Naive B cell (primary cell): ENCODE measurements around the gene BRAP. TPM values are rescaled to one million over a fixed set of nuclear protein-coding genes. Genes with fewer than 3 reads are reported as not detected.
"Not testable (repeated sequence)": the region's sequence is repeated elsewhere in the genome, so short reads cannot be mapped to it uniquely, and the experiment has no call there.

Experiments
- ATAC-seq, 2 donors: fragments of 150-1000 bp; cut with Tn5 transposase; 2 replicates each; pipeline ENCODE4 v1.10.0; 2021; ENCODE audit warnings: low read depth in 2 of 2, mild to moderate bottlenecking in 2 of 2, moderate library complexity in 2 of 2
- DNase-seq: peaks from one replicate; pipeline ENCODE4 v3.0.0; 2022
- H3K27ac Mint-ChIP-seq, 6 donors: one replicate each; pipeline ENCODE4 v1.8.0; 2020 to 2022; ENCODE audit warnings: mild to moderate bottlenecking in 6 of 6, mixed read lengths in 6 of 6, moderate library complexity in 5 of 6, inconsistent platforms in 2 of 6
- H3K27me3 Mint-ChIP-seq, 3 donors: one replicate each; pipeline ENCODE4 v1.8.0; 2021 to 2022; ENCODE audit warnings: mixed read lengths in 3 of 3, mild to moderate bottlenecking in 1 of 3
- H3K36me3 Mint-ChIP-seq, 2 donors: one replicate each; pipeline ENCODE4 v1.8.0; 2020 to 2022; ENCODE audit warnings: mixed read lengths in 2 of 2, inconsistent platforms in 1 of 2, mild to moderate bottlenecking in 1 of 2
- H3K4me1 Mint-ChIP-seq, 3 donors: one replicate each; pipeline ENCODE4 v1.8.0; 2020 to 2022; ENCODE audit warnings: mixed read lengths in 3 of 3, inconsistent platforms in 1 of 3, mild to moderate bottlenecking in 1 of 3, moderate library complexity in 1 of 3
- H3K4me3 Mint-ChIP-seq, 8 donors: one replicate each; pipeline ENCODE4 v1.8.0; 2020 to 2022; ENCODE audit warnings: mild to moderate bottlenecking in 8 of 8, mixed read lengths in 8 of 8, moderate library complexity in 8 of 8, inconsistent platforms in 2 of 8
- H3K9me3 Mint-ChIP-seq, 7 donors: one replicate each; pipeline ENCODE4 v1.8.0; 2020 to 2022; ENCODE audit warnings: mixed read lengths in 7 of 7, mild to moderate bottlenecking in 5 of 7, inconsistent platforms in 2 of 7, moderate library complexity in 1 of 7
- polyA plus RNA-seq, 6 donors: library from polyadenylated mRNA; unstranded; fragments of 300-500 nt; fragmentation: Illumina TruSeq; gene quantifications; one replicate each; pipeline ENCODE4 v1.2.3, GENCODE V29; 2021; ENCODE audit warnings: low read depth in 6 of 6

The BRAP gene
- polyA plus RNA-seq, 6 donors from 2014 or later = 20.0 to 25.6 (median 23.2) TPM

DNA sequence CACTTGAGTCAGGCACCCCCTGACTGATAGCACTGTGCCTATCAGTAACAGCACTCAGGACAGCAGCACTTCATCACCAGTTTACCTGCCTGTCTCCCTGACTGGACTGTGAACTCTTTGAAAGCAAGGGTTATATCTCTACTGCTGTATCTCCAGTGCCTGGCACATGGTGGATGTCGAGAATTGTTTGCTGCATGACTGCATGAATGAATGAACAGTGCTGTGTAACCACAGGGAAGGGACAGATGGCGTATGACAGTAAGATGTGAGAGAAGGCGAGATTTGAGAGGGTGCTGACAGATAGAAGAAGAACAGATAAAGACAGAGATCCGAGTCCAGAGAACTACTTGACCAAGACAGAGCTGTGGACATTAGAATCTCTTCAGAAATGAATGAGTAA lies 29.7 kb downstream of the BRAP start:
- H3K9me3 Mint-ChIP-seq = no peaks in the 10 kb centered on the region
- DNase-seq (no peak), ATAC-seq (no peak)
- no peak overlapping the region for H3K4me3 Mint-ChIP-seq
- peaks cover 0 to 5% (median 0%) of the 10 kb centered on the region in 3 donors for H3K4me1 Mint-ChIP-seq
- no peak overlapping the region for H3K27ac Mint-ChIP-seq
- peaks cover 15 to 26% of the 10 kb centered on the region in 2 donors for H3K36me3 Mint-ChIP-seq
- no peaks in the 10 kb centered on the region for H3K27me3 Mint-ChIP-seq

DNA sequence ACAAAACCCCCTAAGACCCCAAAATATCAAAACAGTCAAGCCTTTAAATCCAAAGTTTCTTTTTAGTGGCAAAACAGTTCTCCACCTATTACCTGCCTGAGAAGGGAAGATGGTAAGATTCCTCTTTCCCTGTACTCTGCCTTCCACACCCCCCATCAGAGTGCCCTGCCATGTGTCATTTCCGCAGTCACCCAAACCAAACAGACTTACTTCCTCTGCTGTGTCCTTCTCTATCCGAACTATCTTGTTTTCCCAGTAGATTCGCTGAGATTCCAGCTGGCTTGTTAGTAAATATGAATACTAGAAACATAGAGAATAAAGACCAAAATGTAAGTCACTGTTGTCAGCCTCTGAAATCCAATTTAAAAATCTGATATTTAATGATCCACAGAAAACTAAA lies 30.4 kb downstream of the BRAP start:
- Mint-ChIP-seq H3K9me3 (no peaks in the 10 kb centered on the region), H3K27me3 (no peaks in the 10 kb centered on the region), H3K36me3 (peaks cover 15 to 26% of the 10 kb centered on the region in 2 donors), H3K27ac (peak overlapping the region in 4 of 6 donors; percentile 18 to 74 (median 42)), H3K4me3 (no peak overlapping the region), H3K4me1 (peaks cover 0 to 5% (median 0%) of the 10 kb centered on the region in 3 donors)
- ATAC-seq = no peak
- no peak for DNase-seq

DNA sequence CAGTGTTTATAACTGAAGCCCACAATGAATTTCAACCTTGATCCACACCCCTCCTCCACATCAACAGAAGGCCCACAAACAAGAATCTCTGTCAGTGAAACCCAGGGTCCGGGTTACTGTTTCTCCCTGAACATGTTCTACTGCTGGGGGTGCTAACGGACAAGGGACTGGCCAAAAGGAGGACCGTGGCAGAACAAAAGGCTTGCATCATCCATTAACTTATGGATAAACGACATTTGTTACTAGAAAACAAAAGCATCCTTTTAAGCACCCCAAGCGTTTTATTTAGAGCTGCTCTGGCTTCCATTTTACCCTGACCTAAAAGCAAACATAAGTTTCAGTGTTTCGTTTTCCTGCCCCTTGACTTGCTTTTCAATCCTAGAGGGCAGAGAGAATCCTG lies 32.2 kb downstream of the BRAP start:
- H3K36me3 Mint-ChIP-seq = peaks cover 18 to 25% of the 10 kb centered on the region in 2 donors
- H3K4me1 Mint-ChIP-seq = peaks cover 0 to 5% (median 0%) of the 10 kb centered on the region in 3 donors
- H3K27me3 Mint-ChIP-seq = no peaks in the 10 kb centered on the region
- H3K9me3 Mint-ChIP-seq = no peaks in the 10 kb centered on the region
- no peak overlapping the region for H3K27ac Mint-ChIP-seq
- DNase-seq = no peak
- H3K4me3 Mint-ChIP-seq = no peak overlapping the region
- no peak for ATAC-seq

DNA sequence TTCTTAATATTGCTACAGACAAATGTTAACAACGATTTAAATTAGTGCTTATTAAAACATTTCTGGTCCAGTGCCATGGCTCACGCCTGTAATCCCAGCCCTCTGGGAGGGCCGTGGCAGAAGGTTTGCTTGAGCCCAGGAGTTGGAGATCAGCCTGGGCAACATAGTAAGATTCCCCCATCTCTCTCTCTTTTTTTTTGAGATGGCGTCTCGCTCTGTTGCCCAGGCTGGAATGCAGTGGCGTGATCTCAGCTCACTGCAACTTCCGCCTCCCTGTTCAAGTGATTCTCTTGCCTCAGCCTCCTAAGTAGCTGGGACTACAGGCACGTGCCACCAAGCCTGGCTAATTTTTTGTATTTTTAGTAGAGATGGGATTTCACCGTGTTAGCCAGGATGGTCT lies 33.2 kb downstream of the BRAP start:
- H3K4me3 Mint-ChIP-seq, H3K27me3 Mint-ChIP-seq, H3K4me1 Mint-ChIP-seq, H3K9me3 Mint-ChIP-seq, ATAC-seq, H3K27ac Mint-ChIP-seq, DNase-seq: not testable (repeated sequence)
- H3K36me3 Mint-ChIP-seq = peaks cover 15 to 21% of the 10 kb centered on the region in 2 donors

DNA sequence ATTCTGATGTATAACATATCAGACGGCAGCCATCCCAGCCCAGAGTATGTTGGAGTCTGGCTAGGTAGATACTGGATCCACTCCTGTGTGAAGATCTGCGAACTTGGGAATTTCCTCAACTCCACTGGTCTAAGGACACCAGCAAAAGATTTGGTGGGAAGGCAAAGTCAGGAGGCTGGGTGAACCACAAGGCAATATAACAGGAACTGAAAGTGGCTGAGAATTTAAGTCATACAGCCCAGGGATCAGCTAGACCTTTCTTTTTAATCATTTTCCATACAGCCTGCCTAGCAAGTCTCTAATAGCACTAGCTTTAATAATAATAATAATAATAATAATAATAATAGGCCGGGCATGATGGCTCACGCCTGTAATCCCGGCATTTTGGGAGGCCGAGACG lies 34.8 kb downstream of the BRAP start:
- no peak overlapping the region for H3K4me3 Mint-ChIP-seq
- H3K36me3 Mint-ChIP-seq = peaks cover 21 to 23% of the 10 kb centered on the region in 2 donors
- no peak overlapping the region for H3K27ac Mint-ChIP-seq
- no peaks in the 10 kb centered on the region for H3K9me3 Mint-ChIP-seq
- H3K4me1 Mint-ChIP-seq = peaks cover 0 to 7% (median 0%) of the 10 kb centered on the region in 3 donors
- H3K27me3 Mint-ChIP-seq = no peaks in the 10 kb centered on the region
- no peak for DNase-seq
- ATAC-seq = no peak

DNA sequence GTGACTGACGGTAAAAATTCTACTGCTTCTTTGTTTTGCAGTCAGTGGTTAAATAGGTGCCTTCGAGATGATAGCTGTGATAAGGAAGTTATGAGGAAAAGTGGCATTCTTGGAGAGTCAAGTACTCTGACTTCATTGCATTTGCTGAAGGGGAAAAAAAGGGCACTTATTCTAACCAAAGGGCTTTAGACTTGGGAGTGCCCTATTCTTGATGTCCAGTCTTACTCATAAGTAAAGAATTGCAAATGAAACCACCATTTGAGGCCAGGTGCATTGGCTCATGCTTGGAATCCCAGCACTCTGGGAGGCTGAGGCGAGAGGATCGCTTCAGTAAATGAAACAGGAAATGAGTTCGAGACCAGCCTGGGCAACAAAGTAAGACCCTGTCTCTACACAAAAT lies 40.3 kb downstream of the BRAP start:
- Mint-ChIP-seq H3K27ac (no peak overlapping the region), H3K36me3 (peaks cover 13 to 14% of the 10 kb centered on the region in 2 donors), H3K4me3 (no peak overlapping the region), H3K9me3 (no peaks in the 10 kb centered on the region), H3K4me1 (peaks cover 0 to 6% (median 0%) of the 10 kb centered on the region in 3 donors), H3K27me3 (no peaks in the 10 kb centered on the region)
- DNase-seq (no peak), ATAC-seq (no peak)

DNA sequence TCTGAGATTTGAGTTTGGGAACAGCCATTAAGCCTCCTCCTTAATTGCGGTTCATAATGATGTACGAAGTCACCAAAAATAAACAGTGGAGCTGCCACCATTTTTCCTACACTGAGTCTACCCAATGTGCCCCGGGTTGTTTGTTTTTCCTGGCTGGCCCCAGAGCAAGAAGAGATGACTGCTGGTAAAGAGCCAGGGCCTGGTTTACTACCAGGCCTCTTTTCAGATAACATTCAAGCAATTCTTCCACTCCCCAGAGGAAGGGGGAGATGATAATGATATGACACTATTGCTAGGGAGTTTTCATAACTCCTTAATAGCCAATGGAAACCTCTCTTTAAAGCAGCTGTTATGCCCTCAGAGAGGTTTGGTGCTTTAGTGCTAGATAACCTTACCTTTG lies 42.3 kb downstream of the BRAP start:
- H3K36me3 Mint-ChIP-seq = peaks cover 7 to 11% of the 10 kb centered on the region in 2 donors
- DNase-seq (no peak), ATAC-seq (no peak)
- no peaks in the 10 kb centered on the region for H3K27me3 Mint-ChIP-seq
- no peak overlapping the region for H3K4me3 Mint-ChIP-seq
- peaks cover 0 to 6% (median 0%) of the 10 kb centered on the region in 3 donors for H3K4me1 Mint-ChIP-seq
- H3K27ac Mint-ChIP-seq = peak overlapping the region in 1 of 6 donors; percentile 6
- H3K9me3 Mint-ChIP-seq = no peaks in the 10 kb centered on the region

DNA sequence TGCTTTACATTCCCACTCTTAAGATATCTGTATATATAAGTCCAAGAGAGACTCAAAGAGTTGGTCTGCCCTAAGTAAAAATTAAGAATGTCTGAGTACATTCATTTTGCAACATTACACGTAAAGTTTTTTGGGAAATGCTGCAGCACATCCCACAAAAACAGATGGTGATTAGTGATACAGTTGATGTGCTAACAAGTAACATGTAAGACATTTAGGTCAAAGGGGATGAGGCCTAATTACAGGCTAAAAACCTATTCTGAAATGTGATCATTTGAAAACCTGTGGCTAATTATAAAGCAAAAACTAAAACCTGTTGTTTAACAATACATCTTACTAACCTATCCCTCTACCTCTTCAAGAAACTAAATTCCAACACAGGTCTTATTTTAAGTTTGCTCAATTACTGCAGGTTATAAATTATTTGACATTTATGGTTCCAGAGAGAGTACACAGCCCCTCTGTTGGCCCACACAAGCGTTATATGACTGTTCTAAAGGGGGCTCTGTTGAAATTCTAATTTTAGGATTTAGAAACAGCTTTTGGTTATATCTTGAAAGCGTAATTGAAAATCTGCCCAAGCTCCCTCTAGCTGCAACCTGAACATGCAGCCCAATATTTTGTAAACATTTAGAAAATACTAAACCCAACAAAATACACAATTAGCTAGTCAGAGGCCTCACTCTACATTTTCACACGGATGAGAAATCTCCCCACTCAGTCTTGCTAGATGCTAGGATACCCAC lies 42.9 kb downstream of the BRAP start:
- Mint-ChIP-seq H3K27ac (peak overlapping the region in 1 of 6 donors; percentile 6), H3K4me1 (peaks cover 0 to 6% (median 0%) of the 10 kb centered on the region in 3 donors), H3K4me3 (no peak overlapping the region), H3K9me3 (no peaks in the 10 kb centered on the region), H3K27me3 (no peaks in the 10 kb centered on the region), H3K36me3 (peaks cover 7 to 11% of the 10 kb centered on the region in 2 donors)
- DNase-seq (no peak), ATAC-seq (no peak)

DNA sequence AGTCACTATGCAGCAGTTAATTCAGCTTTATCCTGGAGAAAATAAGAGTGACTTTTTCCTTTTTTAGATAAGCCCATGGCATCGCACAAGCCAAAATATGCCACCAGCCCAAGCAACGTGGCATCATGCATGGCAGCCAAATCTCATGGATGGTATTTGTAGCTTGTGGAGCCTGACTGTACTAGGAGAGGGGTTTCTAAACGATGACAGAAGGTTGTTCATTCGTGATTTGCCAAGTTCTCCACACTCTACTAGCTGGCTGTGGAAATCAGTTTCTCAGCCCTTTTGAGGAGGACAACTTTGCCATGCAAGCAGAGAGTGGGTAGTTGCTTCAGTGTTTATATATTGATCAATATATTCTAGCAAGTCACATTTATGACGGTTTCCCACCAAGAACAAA lies 45.2 kb downstream of the BRAP start:
- ATAC-seq (no peak), DNase-seq (no peak)
- Mint-ChIP-seq H3K36me3 (peaks cover 0 to 5% of the 10 kb centered on the region in 2 donors), H3K27ac (no peak overlapping the region), H3K4me1 (peaks cover 0 to 2% (median 0%) of the 10 kb centered on the region in 3 donors), H3K9me3 (no peaks in the 10 kb centered on the region), H3K27me3 (no peaks in the 10 kb centered on the region), H3K4me3 (no peak overlapping the region)

DNA sequence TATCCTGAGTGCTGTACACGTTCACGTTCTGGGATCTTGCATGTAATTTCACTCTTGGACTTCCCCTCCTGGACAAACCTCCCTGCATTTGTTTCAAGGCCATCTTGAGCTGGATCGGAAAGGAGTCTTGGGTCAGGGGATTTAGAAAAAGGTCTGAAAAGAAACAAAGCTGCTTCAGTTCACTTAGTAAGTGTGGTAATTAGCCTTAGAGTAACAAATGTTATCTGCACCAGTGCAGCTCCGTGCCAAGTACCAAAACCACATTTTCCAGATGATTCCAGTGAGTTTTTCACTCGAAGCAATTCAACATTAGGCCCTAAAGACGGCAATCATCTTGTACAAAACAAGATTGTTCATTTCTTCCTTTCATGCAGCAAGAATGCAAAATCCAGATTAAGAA lies 47.2 kb downstream of the BRAP start:
- ATAC-seq (no peak), DNase-seq (no peak)
- no peaks in the 10 kb centered on the region for H3K27me3 Mint-ChIP-seq
- peaks cover 0 to 3% (median 0%) of the 10 kb centered on the region in 3 donors for H3K4me1 Mint-ChIP-seq
- no peak overlapping the region for H3K4me3 Mint-ChIP-seq
- no peaks in the 10 kb centered on the region for H3K9me3 Mint-ChIP-seq
- H3K27ac Mint-ChIP-seq = peak overlapping the region in 2 of 6 donors; percentile 9 to 33
- peaks cover 0 to 5% of the 10 kb centered on the region in 2 donors for H3K36me3 Mint-ChIP-seq

DNA sequence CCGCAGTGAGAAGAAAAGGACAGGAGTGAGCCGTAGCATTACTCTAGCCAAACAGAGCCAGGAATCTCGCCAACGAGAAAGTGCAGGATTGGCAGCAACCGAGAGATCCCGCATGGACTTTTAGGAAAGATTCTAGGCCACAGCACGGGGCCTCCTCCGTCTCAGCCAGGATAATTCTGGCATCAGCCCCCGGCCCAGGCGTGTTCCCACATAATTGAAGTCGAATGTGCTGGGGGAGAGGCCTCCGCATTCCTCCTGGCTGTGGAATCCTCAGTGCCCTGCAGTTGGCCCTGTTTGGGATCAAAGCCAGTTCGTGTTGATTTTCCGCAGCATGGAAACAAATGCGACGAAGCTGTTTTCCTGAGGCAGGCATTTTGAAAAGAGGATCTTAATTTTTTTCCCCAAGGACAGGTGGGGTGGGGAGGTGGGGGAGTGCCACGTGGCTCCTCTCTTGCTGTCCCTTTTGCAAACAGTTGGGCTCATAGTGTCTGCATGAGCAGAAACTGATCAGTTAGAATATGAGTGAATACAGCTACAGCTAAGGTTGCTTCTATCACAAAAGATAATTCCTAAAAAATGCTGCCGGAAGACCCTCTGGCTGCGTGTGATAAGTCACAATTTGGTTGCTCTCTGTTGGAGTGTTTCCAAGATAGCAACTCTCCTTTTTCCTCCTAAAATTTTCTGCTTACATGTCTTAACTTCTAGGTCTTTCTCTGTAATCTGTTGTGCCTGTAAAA lies 49.4 kb downstream of the BRAP start:
- H3K4me3 Mint-ChIP-seq = no peak overlapping the region
- H3K36me3 Mint-ChIP-seq = peaks cover 0 to 5% of the 10 kb centered on the region in 2 donors
- H3K27ac Mint-ChIP-seq = peak overlapping the region in 2 of 6 donors; percentile 54 to 87
- no peaks in the 10 kb centered on the region for H3K27me3 Mint-ChIP-seq
- H3K4me1 Mint-ChIP-seq = peaks cover 0 to 3% (median 0%) of the 10 kb centered on the region in 3 donors
- DNase-seq = no peak
- no peak for ATAC-seq
- H3K9me3 Mint-ChIP-seq = no peaks in the 10 kb centered on the region

DNA sequence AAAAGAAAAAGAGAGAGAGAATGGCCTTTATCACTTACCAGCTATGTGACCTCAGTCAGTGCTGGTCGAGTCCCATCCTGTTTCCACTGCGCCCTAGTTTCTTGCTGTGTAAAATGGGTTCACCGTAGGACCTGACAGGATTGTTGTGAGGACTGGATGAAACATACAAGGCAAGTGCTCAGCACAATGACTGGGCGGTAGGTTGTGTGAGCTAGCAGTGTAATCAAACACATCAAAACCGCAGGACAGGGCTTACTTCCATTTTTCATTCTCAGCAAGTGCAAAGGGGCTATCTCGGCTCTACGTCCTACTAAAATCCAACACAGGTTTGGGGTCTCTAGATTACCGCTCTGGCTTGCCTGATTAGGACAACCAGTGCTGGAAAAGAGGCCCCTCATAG lies 50.2 kb downstream of the BRAP start:
- Mint-ChIP-seq H3K9me3 (no peaks in the 10 kb centered on the region), H3K36me3 (peaks cover 0 to 5% of the 10 kb centered on the region in 2 donors), H3K27ac (peak overlapping the region in 2 of 6 donors; percentile 59 to 87)

DNA sequence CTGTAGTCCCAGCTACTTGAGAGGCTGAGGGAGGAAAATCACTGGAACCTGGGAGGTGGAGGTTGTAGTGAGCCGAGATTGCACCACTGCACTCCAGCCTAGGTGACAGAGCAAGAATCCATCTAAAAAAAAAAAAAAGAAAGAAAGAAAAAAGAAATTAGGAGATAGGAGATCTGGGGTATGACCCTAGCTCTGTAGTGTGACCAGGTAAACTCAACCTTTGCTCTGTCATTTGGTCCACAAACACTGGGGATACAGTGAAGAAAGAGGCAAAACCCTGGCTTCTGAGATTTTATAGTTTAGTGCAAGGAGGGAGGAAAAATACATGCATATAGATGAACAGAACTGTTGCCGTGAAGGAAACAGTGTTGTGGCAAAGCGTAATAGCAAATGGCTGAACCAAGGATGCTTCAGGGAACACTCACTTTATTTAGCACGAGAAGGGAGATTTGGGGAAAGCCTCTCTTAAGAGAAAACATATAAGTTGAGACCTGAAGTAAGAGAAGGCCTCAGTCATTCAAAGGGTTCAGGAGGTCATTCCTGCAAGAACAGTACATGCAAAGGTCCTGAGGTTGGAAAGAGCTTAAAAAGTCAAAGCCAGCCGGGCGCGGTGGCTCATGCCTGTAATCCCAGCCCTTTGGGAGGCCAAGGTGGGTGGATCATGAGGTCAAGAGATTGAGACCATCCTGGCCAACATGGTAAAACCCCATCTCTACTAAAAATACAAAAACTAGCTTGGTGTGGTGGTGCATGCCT lies 57.1 kb downstream of the BRAP start:
- Mint-ChIP-seq H3K4me3 (no peak overlapping the region), H3K27me3 (peaks cover 0 to 5% (median 4%) of the 10 kb centered on the region in 3 donors), H3K4me1 (no peaks in the 10 kb centered on the region), H3K36me3 (no peaks in the 10 kb centered on the region), H3K9me3 (no peaks in the 10 kb centered on the region), H3K27ac (peak overlapping the region in 1 of 6 donors; percentile 63)
- ATAC-seq (no peak), DNase-seq (no peak)

More for the DNA sequence above, 50.2 kb downstream of the BRAP start:
- no peak for ATAC-seq
- H3K4me3 Mint-ChIP-seq = peak overlapping the region in 1 of 8 donors; percentile 16
- H3K4me1 Mint-ChIP-seq = peaks cover 0 to 3% (median 0%) of the 10 kb centered on the region in 3 donors
- H3K27me3 Mint-ChIP-seq = no peaks in the 10 kb centered on the region
- no peak for DNase-seq
